ENCODE data around the gene ANXA8.

Gene ANXA8

DNA sequence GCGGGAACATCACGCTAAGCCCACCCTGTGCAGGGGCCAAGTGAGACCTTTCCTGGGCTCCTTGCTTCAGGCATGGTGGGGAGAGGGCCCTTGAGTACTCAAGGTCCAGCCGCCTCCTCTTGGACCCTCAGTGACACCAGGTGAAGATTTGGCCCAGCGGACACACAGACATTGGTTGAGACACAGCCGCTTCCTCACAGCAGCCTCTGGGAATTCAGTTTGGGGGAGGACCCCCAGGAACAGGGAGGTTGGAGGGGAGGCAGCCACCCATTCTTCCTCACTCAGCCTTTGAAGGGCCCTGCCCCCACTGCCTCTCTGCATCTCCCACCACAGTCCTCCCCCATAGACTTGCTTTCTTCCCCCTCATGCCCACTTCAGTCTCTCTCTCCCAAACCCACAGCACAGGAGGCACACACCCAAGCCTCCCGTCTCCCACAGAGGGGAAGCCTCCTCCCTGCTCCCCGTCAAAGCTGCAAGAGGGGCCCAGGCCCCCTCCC, 31.9 kb downstream of the ANXA8 start:
- DNase-seq (ENCODE audit: low read depth), result no peak
- TF ChIP-seq, protein P1, sequence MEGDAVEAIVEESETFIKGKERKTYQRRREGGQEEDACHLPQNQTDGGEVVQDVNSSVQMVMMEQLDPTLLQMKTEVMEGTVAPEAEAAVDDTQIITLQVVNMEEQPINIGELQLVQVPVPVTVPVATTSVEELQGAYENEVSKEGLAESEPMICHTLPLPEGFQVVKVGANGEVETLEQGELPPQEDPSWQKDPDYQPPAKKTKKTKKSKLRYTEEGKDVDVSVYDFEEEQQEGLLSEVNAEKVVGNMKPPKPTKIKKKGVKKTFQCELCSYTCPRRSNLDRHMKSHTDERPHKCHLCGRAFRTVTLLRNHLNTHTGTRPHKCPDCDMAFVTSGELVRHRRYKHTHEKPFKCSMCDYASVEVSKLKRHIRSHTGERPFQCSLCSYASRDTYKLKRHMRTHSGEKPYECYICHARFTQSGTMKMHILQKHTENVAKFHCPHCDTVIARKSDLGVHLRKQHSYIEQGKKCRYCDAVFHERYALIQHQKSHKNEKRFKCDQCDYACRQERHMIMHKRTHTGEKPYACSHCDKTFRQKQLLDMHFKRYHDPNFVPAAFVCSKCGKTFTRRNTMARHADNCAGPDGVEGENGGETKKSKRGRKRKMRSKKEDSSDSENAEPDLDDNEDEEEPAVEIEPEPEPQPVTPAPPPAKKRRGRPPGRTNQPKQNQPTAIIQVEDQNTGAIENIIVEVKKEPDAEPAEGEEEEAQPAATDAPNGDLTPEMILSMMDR (conservative IDR thresholded peaks at IDR 0.05; ENCODE audit: low read length), result no peak
- no peak overlapping the region for H3K4me3 ChIP-seq (ENCODE audit: low read length)

DNA sequence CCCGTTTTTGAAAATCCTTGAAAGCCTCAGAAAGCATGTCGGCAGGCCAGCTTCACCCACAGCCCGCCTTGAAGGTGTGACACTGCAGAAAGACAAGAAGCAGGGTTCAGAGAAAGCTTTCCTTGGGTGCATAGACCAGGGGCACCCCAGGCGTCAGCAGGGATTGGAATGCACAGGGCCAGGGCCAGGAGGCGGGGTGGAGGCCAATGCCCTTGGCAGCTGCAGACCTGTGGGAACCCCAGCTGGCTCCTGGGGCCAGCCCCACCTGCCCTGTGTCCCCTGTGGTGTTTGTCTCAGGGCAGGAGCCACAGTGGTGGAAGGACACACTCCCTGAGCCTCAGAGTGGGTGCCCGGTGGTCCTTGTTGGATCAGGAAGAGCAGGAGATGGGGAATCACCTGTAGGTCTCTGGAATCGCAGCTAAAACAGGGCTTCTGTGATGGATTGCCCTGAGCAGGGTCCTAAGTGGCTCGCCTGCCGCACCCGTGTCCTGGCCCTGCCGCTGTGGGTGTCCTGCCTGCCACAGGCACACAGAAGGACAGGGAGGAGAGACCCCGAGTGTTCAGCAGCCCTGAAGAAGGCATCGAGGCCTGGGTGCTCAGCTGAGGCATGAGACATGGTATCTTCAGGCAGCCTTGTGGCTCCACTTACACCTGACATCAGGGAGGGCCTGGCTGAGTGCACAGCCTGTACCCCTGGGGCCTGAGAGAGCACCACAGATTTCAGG, 32.5 kb downstream of the ANXA8 start:
- H3K4me3 ChIP-seq (ENCODE audit: low read length), result no peak overlapping the region
- TF ChIP-seq, protein P1 (conservative IDR thresholded peaks at IDR 0.05; ENCODE audit: low read length), result no peak
- no peak for DNase-seq (ENCODE audit: low read depth)

DNA sequence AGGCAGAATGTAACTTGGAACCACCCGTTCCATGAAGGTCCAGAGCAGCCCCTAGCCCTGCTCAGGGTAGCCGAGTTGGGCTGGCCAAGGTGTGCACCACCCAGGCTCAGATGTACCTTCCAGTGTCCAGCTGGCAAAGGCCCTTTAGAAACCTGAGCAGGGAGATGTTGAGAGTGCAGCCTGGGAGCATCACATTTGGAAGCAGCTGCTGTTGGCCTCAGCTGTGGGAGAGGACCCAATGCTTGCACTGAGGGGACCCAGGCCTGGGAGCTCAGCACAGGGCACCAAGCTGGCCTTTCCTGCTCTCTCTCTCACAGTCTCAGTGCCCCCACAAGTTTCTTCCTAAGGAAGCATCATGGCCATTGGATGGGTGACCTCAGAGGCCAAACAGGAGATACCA, 33.5 kb downstream of the ANXA8 start:
- TF ChIP-seq, protein P1 (conservative IDR thresholded peaks at IDR 0.05; ENCODE audit: low read length), result no peak
- H3K4me3 ChIP-seq (ENCODE audit: low read length), result no peak overlapping the region
- no peak for DNase-seq (ENCODE audit: low read depth)

DNA sequence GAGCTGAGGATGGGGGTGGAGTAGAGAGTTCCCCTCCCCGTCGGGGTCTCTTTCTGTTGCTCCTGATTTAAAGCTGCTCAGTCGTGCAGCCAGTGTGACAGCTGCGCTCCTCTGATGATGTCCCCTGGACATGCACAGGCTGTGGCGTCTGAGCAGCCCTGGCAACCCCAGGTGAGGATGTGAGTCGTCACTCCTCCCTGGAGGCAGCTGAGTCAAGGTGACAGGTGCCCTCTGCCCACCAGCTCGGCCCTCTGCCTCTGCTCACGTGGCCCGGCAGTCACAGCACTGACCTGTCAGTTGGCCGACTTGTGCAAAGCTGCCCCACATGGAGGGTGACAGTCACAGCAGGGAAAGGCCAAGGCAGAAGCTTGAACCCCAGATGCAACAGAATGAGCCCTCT, 33.9 kb downstream of the ANXA8 start:
- TF ChIP-seq, protein P1 (conservative IDR thresholded peaks at IDR 0.05; ENCODE audit: low read length), result no peak
- no peak for DNase-seq (ENCODE audit: low read depth)
- no peak overlapping the region for H3K4me3 ChIP-seq (ENCODE audit: low read length)

DNA sequence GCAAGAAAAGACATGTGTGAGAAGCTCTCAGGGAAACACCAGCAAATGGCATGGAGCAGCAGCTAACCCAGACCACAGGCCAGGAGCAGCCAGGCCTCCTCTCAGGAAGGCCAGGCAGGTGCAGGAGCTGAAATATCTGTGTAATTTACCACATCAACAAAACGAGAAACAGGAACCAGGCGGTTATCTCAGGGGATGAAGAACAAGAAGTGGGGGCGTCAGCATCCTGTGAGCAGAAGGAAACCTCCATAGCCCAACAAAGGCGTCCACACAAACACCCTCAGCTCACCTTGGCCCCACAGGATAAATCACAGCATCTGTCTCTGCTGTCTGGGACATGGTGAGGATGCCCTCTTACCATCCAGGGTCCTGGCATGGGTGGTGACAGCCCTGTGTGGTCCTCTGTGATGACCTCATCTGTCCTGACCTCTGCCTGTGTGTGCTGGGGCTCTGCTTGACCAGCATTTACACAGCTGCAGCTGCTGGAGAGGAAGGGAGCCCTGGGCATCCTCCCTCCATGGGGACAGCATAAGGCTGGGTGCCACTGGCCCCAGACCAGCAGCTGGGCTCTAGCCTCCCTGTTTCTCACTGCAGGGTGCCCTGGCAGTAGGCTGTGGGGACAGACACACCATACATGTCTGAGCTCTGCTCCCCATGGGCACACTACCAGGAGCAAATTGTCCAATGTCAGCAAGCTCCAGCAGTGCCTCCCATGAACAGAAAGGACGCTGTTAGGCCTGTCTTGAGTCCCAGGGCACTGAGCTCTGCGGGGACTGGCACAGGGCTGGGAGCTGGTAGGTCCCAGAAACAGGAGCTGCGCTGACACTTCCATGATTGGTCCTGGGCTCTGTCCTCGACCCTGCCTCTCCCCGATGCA, 34.6 kb downstream of the ANXA8 start:
- no peak for DNase-seq (ENCODE audit: low read depth)
- H3K4me3 ChIP-seq (ENCODE audit: low read length), result no peak overlapping the region
- TF ChIP-seq, protein P1 (conservative IDR thresholded peaks at IDR 0.05; ENCODE audit: low read length), result no peak

DNA sequence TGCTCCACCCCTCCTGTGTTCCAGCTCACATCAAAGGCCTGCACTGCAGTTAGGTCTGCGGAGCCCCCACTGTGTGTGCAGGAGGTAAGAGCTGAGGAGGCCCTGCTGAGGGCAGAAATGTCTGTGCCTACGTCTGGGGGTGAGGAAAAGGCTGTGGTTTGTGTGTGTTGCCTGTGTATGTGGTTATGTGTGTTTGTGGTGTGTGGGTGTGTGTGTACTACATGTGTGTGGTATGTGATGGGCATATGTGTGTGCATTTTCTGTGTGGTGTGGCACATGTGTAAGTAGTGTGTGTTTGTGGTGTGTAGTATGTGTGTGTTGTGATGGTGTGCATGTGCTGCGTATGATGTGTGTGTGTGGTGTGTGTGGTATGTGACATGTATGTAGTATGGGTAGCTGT, 36.2 kb downstream of the ANXA8 start:
- no peak for DNase-seq (ENCODE audit: low read depth)
- H3K4me3 ChIP-seq (ENCODE audit: low read length), result no peak overlapping the region
- TF ChIP-seq, protein P1 (conservative IDR thresholded peaks at IDR 0.05; ENCODE audit: low read length), result no peak
